ENCODE measurements around the gene KRT32.

The KRT32 gene

GRCh38 chr17:41466988-41467387 lies at the start of gene KRT32:
Gene KRT32 (minus strand): TSS chr17:41467386. CDS start chr17:41467325, 61 bp downstream.
- Histone ChIP-seq H3K9me3 (ENCODE audit: low read depth, low read length) (0 out of 2 replicates have a peak, but pooled peaks cover 5% of the 10 kb centered on the region), H3K9ac (ENCODE audit: insufficient read length) (no peak within 1 kb of the TSS), H3K36me3 (ENCODE audit: insufficient read depth, low read length) (no peaks in the 10 kb centered on the region), H3K27ac (no peak within 1 kb of the TSS), H3K4me3 (no peak within 1 kb of the TSS)
- TF ChIP-seq EZH2 (IDR thresholded peaks at IDR 0.05) = no peak
- DNase-seq (ENCODE audit: low read depth, low spot score) = no peak

DNA sequence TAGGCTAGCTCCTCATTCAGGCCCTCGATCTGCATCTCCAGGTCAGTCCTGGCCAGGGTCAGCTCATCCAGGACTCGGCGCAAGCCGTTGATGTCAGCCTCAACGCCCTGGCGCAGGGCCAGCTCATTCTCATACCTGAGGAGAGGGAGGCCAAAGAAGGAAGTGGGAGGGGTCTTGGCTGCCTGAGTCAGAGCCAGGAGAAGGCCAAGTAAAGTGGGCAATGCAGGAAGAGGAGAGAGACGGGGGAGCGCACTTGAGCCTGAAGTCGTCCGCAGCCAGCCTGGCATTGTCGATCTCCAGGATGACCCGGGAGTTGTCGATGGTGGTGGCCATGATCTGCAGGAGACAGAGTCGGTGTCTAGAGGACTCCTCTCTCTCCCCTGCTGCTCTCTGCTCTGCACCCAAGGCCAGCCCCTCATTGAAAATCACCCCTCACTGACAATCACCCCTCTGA lies 49.7 kb upstream of the KRT32 start:
- Histone ChIP-seq H3K27ac (no peak overlapping the region), H3K9ac (ENCODE audit: insufficient read length) (no peak overlapping the region), H3K36me3 (ENCODE audit: insufficient read depth, low read length) (no peaks in the 10 kb centered on the region), H3K4me3 (no peak overlapping the region), H3K9me3 (ENCODE audit: low read depth, low read length) (no peaks in the 10 kb centered on the region)
- no peak for TF ChIP-seq FOXP2 (optimal IDR thresholded peaks at IDR 0.05; ENCODE audit: control extremely low read depth, extremely low read length, insufficient read depth)
- TF ChIP-seq EZH2 (IDR thresholded peaks at IDR 0.05) = no peak
- no peak for TF ChIP-seq POLR2AphosphoS5 (IDR thresholded peaks at IDR 0.05; ENCODE audit: borderline replicate concordance, low read depth, low read length)
- no peak for DNase-seq (ENCODE audit: low read depth, low spot score)

DNA sequence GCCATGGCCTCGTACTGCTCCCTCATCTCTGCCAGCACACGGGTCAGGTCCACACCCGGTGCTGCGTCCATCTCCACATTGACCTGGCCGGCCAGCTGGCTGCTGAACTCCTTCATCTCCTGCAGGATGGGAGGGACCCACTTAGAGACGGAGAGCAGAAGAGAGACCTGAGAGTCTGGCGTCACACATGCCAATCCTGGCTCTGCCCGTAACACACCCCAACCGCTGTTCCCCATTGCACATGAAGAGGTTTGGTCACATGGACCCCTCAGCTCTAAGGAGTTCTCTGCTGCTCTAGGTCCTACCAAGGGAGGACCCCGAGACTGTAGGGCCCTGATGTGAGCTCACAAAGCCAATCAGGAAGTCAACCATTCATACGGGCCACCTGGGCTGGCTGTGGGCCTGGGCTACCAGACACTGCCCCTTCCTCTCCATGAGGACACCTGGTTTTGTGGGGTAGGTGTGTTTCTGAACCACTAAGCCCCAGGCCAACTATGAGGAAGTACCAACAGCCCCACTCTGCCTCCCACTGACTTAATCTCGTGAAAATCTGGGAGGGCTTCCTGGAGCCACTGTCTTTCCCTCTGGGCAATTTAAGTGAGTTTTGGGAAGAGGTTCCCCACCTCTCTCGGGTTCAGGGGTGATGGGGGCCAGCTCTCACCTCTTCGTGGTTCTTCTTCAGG lies 49.1 kb upstream of the KRT32 start:
- Histone ChIP-seq H3K4me3 (no peak overlapping the region), H3K27ac (no peak overlapping the region), H3K9me3 (ENCODE audit: low read depth, low read length) (no peaks in the 10 kb centered on the region), H3K9ac (ENCODE audit: insufficient read length) (no peak overlapping the region), H3K36me3 (ENCODE audit: insufficient read depth, low read length) (no peaks in the 10 kb centered on the region)
- no peak for TF ChIP-seq FOXP2 (optimal IDR thresholded peaks at IDR 0.05; ENCODE audit: control extremely low read depth, extremely low read length, insufficient read depth)
- TF ChIP-seq POLR2AphosphoS5 (IDR thresholded peaks at IDR 0.05; ENCODE audit: borderline replicate concordance, low read depth, low read length) = no peak
- no peak for TF ChIP-seq EZH2 (IDR thresholded peaks at IDR 0.05)
- DNase-seq (ENCODE audit: low read depth, low spot score) = no peak

GRCh38 chr17:41513168-41513547 lies 46.0 kb upstream of the KRT32 start:
- H3K4me3 ChIP-seq = no peak overlapping the region
- no peak overlapping the region for H3K9ac ChIP-seq (ENCODE audit: insufficient read length)
- no peak overlapping the region for H3K27ac ChIP-seq
- H3K9me3 ChIP-seq (ENCODE audit: low read depth, low read length) = no peaks in the 10 kb centered on the region
- no peak for DNase-seq (ENCODE audit: low read depth, low spot score)
- TF ChIP-seq EZH2 (IDR thresholded peaks at IDR 0.05) = no peak
- TF ChIP-seq FOXP2 (optimal IDR thresholded peaks at IDR 0.05; ENCODE audit: control extremely low read depth, extremely low read length, insufficient read depth) = no peak
- TF ChIP-seq POLR2AphosphoS5 (IDR thresholded peaks at IDR 0.05; ENCODE audit: borderline replicate concordance, low read depth, low read length) = no peak
- H3K36me3 ChIP-seq (ENCODE audit: insufficient read depth, low read length) = no peaks in the 10 kb centered on the region

DNA sequence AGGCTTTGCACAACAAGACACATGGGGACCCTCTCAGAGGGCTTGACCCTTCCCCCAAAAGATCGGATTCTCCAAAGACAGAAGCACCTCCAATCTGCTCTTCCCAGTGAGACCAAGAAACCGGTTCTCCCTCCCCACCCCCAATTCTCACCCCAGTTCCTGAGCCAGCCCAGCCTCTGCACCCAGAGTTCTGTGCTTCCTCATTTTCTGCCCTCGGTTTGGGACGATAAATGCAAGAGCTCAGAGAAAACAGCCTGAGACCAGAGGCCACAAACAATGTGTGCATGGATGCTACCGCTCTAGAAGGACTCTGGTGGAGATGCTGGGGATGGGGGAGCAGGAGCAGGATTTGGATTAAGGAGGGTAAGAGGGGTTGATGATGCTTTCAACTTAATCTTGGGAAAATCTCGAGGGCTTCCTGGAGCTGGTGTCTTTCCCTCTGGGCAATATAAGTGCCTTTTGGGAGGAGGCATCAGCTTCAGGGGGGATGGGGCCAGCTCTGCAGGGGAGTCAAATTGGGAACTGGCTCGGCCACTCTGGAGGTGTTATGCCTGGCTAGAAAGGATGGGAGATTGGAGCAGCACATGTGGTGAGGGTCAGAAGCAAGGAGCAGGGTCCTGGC lies 45.5 kb upstream of the KRT32 start:
- no peaks in the 10 kb centered on the region for H3K9me3 ChIP-seq (ENCODE audit: low read depth, low read length)
- no peak for DNase-seq (ENCODE audit: low read depth, low spot score)
- H3K27ac ChIP-seq = no peak overlapping the region
- H3K9ac ChIP-seq (ENCODE audit: insufficient read length) = no peak overlapping the region
- no peaks in the 10 kb centered on the region for H3K36me3 ChIP-seq (ENCODE audit: insufficient read depth, low read length)
- TF ChIP-seq EZH2 (IDR thresholded peaks at IDR 0.05) (no peak), FOXP2 (optimal IDR thresholded peaks at IDR 0.05; ENCODE audit: control extremely low read depth, extremely low read length, insufficient read depth) (no peak), POLR2AphosphoS5 (IDR thresholded peaks at IDR 0.05; ENCODE audit: borderline replicate concordance, low read depth, low read length) (no peak)
- no peak overlapping the region for H3K4me3 ChIP-seq

DNA sequence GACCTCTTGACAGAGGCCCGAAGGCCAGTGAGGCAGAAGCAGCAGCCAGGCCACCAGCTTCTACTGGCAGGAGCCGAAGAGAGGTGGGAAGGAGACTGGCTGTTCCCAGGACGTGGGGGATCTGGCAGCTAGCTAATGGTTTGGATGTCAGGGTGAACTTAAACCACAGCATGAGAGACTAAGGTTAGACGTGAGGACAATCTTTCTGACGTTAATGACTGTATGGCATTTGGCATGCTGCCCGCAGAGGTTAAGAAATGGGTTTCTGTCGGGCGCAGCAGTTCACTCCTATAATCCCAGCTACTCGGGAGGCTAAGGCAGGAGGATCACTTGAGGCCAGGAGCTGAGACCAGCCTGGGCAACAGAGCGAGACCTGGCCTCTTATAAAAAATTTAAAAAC lies 44.5 kb upstream of the KRT32 start:
- Histone ChIP-seq H3K9me3 (ENCODE audit: low read depth, low read length) (no peaks in the 10 kb centered on the region), H3K36me3 (ENCODE audit: insufficient read depth, low read length) (no peaks in the 10 kb centered on the region), H3K9ac (ENCODE audit: insufficient read length) (no peak overlapping the region), H3K27ac (no peak overlapping the region), H3K4me3 (no peak overlapping the region)
- TF ChIP-seq POLR2AphosphoS5 (IDR thresholded peaks at IDR 0.05; ENCODE audit: borderline replicate concordance, low read depth, low read length) (no peak), EZH2 (IDR thresholded peaks at IDR 0.05) (no peak), FOXP2 (optimal IDR thresholded peaks at IDR 0.05; ENCODE audit: control extremely low read depth, extremely low read length, insufficient read depth) (no peak)
- no peak for DNase-seq (ENCODE audit: low read depth, low spot score)

GRCh38 chr17:41511116-41511515 lies 43.9 kb upstream of the KRT32 start:
- H3K27ac ChIP-seq = no peak overlapping the region
- no peak for DNase-seq (ENCODE audit: low read depth, low spot score)
- no peak overlapping the region for H3K9ac ChIP-seq (ENCODE audit: insufficient read length)
- TF ChIP-seq FOXP2 (optimal IDR thresholded peaks at IDR 0.05; ENCODE audit: control extremely low read depth, extremely low read length, insufficient read depth) (no peak), EZH2 (IDR thresholded peaks at IDR 0.05) (no peak), POLR2AphosphoS5 (IDR thresholded peaks at IDR 0.05; ENCODE audit: borderline replicate concordance, low read depth, low read length) (no peak)
- H3K36me3 ChIP-seq (ENCODE audit: insufficient read depth, low read length) = no peaks in the 10 kb centered on the region
- H3K9me3 ChIP-seq (ENCODE audit: low read depth, low read length) = no peaks in the 10 kb centered on the region
- no peak overlapping the region for H3K4me3 ChIP-seq

DNA sequence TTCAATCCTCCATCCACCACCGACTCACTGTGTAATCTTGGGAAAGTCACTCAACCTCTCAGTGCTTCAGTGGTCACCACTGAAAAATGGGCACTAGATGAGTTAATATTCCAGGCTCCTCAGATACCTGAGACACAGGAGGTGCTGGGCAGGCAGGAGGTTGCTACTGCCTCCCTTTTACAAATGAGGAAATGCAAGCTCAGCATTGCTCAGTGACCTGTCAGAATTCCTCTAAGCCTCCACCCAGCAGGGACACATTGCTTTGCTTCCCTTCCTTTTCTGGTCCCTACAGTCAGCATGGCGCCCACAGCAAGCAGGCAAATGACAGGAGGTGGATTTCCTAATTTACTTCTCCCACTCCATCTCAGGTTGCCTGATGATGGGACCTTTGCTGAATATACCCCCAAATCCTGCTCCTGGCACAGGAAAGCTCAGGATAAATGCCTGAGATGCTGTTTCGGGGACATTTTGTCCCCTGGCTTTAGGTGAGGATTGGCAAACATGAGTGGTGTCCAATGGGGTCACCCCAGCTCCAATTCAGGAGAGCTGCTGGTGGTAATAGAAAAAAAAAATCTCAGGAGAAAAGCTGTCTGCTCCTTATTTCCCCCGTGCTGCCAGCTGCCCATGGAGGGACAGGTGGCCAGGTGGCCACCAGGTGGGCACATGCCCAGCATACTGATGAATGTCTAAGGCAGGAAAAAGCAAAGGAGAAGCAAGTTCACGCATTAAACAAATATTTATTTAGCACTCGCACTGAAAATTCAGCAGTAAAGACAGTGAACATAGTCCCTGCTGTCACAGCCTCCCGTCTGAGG lies 43.3 kb upstream of the KRT32 start:
- H3K9ac ChIP-seq (ENCODE audit: insufficient read length) = no peak overlapping the region
- H3K4me3 ChIP-seq = no peak overlapping the region
- TF ChIP-seq POLR2AphosphoS5 (IDR thresholded peaks at IDR 0.05; ENCODE audit: borderline replicate concordance, low read depth, low read length) = no peak
- TF ChIP-seq FOXP2 (optimal IDR thresholded peaks at IDR 0.05; ENCODE audit: control extremely low read depth, extremely low read length, insufficient read depth) = no peak
- TF ChIP-seq EZH2 (IDR thresholded peaks at IDR 0.05) = no peak
- no peak for DNase-seq (ENCODE audit: low read depth, low spot score)
- H3K36me3 ChIP-seq (ENCODE audit: insufficient read depth, low read length) = no peaks in the 10 kb centered on the region
- H3K27ac ChIP-seq = no peak overlapping the region
- H3K9me3 ChIP-seq (ENCODE audit: low read depth, low read length) = no peaks in the 10 kb centered on the region
